Measurements from ENCODE around the gene ZFYVE27.
"Not testable (repeated sequence)": the region's sequence is repeated elsewhere in the genome, so short reads cannot be mapped to it uniquely, and the experiment has no call there.

Gene ZFYVE27, protein sequence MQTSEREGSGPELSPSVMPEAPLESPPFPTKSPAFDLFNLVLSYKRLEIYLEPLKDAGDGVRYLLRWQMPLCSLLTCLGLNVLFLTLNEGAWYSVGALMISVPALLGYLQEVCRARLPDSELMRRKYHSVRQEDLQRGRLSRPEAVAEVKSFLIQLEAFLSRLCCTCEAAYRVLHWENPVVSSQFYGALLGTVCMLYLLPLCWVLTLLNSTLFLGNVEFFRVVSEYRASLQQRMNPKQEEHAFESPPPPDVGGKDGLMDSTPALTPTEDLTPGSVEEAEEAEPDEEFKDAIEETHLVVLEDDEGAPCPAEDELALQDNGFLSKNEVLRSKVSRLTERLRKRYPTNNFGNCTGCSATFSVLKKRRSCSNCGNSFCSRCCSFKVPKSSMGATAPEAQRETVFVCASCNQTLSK

DNA sequence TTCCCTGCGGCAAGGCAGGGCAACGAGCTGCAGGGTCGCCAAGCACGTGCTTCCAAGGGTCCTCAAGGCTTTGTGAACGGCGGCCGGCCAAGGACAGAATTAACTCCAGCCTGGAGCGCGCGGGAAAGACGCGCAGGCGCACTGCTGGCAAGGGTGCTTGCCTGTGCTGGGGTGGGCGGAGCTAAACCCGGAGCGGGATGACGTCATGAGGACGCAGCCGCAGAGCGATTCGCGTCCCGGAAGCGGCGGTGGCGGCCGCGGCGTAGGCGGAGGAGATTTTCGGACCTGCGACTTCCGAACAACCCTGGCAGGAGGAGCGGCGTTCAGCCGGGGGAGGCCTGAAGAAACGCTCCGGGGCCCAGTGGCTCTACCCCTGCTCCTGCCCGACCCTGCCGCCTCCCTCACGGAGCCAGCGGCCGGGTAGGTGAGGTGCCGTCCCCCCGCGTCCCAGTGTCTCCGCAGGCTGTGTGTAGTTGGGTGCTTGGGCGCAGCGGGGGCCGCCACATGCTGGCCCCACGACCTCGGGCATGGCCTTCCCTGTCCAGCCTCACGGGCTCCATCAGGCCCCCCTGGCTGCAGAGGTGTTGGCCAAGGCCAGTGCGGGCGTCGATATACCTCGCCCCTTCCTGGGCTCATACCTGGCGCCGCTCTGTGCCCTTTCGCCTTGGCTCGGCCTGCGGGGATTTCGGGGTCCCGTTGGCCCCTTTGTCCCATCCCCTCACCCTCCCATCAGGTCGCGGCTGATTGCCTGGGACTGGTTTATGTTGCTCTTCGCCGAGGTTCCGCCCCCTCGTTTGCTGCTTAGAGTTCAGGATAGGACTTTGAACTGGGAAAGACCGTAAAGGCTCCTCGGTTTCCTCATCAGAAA is at the start of gene ZFYVE27:
TSS of gene ZFYVE27 (plus strand) at position 227 of the 868 bp plus-strand sequence. CDS start 1,350 bp downstream, outside the sequence.
- peak; percentile 97 for DNase-seq

DNA sequence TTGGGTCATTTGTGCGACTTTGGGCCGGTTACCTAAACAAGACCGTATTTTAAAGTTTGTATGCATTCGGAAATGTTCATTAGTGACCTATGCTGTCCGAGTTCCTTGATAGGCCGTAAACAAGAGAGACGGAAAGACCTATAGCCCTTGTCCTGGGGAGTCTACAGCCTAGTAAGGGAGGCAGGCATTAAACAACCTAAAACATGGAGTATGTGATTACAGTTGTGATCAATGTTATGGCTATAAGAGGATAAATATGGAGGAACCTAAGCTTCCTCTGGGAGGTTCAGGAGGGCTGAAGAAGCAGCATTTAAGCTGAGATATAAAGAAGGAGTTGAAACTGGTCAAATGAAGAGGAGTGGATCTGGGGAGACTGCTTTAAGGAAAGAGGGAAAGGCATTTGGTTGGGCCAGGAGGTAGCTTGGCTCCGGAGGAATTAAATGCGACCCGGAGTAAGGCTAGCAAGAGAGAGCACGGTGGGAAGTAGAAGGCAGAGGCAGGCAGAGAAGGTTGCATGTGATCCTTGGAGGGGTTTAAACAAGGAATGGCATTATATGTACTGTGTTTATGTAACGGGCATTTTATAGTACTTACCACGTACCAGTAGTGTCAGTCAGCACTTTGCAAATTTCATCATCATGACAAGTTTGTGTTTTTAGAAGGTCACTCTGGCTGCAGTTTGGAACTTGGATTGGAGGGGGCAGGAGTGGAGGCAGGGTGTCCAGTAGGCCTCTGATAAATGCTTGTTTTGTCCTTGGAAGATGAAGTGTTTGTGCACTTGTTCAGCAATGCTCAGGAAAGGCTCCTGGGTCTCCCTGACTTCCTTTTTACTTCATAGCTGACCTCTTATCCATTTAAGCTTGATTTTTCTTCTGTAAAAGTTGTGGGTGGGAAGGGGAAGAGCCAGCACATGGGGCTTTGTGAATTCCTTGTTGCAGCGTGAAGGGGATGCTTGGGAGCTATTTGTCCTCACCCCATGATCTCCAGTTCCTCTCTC is 48.8 kb upstream of the ZFYVE27 start:
- no peak for DNase-seq

DNA sequence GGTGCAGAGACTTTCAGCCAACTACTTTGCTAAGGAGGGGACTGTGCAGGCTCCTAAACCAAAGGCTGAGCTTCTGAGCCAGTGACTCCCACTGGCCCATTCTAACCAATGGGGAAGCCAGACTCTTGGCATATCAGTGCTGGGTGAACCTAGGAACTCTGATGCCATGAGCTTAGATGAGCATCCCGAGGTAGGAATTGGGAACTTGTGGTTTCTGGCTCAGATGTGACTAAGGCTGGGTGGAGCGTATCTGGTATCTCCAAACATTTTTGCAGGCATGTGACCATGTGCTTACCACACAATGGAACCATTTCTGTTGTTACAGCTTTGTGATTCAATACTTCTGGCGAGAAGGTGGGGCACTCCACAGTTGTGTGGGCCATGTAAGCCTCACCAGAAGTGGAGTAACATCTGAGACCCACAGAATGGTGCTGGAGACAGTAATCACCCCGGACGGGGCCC is 47.3 kb upstream of the ZFYVE27 start:
- DNase-seq: no peak

DNA sequence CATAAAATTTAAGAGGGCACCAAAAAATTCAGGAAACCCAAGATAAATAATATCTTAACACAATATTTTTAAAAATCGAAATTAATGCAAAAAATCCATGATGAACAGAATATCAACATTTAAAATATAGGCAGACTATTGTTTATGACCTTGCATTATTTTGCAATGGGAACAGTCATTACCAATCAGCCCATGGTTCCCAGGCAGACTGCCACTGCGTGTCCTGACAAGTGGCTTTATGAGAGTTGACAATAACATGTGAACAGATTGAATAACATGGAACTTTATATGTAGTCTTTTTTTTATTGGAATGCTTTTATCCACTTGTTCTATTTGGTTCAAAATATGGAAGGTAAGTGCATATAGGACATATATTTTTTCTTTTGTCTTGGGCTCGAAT is 46.8 kb upstream of the ZFYVE27 start:
- DNase-seq: no peak

DNA sequence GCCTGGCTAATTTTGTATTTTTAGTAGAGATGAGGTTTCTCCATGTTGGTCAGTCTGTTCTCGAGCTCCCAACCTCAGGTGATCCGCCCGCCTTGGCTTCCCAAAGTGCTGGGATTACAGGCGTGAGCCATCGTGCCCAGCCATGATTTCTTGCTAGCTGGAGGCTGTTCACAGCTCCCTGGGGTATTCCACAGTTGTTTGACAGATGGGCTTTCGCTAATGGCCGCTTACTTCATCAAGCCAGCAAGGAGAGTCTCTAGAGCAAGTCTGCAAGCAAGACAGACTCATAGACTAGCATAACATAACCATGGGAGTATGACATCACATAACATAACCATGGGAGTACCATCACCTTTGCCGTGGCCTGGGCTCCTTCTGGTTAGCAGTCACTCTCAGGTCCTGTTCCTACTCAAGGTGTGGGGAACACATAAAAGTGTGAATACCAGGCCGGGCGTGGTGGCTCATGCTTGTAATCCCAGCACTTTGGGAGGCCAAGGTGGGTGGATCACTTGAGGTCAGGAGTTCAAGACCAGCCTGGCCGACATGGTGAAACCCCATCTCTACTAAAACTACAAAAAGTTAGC is 38.8 kb upstream of the ZFYVE27 start:
- not testable (repeated sequence) for DNase-seq

DNA sequence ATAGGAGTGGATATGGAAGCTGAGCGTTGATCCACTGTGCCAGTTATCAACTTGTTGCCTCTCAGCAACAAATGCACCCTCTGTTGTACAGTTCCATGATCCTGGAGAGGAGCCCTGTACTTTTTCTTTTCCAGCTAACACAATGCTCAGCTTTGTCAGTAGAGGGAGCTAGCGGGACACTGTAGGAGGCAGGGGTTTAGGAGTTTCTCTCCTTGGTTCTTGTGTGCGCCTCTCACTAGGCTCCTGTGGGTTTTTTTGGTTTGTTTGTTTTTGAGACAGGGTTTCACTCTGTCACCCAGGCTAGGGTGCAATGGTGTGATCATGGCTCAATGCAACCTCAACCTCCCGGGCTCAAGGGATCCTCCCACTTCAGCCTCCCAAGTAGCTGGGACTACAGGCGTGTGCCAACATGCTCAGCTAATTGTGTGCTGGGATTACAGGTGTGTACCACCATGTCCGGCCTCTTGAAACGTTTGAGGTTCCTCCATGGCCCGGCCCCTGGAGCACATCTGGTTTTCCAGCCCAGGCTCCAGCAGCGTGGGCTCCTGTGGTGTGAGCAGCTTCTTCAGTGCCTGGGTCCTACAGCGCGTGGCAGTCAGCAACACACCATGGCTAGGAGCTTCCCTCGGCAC is 35.4 kb upstream of the ZFYVE27 start:
- DNase-seq: peak; percentile 36

DNA sequence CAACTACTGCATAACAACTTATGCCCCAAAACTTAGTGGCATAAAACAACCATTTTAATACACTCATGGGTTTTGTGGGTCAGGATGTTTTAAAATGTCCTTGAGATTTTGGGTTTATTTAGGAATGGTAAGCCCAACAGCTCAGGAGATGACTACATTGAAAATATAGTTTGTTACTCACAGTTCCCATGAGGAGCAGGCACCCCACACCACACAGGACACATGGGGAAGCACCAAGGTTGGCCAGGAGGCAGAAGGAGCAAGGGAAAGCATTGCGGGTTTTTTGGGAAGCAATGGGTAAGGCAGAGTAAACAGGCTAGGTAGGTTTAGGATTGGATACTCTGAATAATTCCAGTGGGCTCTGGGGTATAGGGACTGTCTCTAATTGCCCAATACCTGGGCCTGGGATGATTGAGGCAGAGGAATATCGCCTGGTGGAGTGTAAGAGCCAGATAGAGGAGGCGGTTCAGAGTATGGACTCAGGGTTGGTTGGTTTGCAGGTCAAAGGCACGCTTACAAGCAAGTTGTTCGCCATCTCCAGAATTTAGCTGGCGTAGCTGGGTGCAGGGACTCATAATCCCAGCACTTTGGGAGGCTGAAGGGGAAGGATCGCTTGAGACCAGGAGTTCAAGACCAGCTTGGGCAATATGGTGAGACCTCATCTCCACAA is 33.4 kb upstream of the ZFYVE27 start:
- no peak for DNase-seq

DNA sequence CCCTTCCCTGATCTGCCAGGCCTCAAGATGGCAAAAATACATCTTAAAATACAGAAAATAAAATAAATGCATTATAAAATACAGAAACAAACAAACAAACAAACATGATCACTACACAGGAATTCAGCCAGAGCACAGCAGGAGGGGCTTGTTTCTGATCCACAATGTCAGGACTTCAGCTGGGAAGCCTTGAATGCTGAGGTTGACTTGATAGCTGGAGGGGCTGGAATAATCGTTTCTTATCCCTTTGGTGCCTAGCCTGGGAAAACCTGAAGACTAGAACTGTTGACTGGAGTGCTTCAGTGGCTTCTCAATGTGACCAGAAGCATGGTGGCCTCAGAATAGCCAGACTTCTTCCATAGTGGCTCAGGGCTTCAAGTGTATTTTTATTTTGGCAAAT is 32.6 kb upstream of the ZFYVE27 start:
- no peak for DNase-seq

DNA sequence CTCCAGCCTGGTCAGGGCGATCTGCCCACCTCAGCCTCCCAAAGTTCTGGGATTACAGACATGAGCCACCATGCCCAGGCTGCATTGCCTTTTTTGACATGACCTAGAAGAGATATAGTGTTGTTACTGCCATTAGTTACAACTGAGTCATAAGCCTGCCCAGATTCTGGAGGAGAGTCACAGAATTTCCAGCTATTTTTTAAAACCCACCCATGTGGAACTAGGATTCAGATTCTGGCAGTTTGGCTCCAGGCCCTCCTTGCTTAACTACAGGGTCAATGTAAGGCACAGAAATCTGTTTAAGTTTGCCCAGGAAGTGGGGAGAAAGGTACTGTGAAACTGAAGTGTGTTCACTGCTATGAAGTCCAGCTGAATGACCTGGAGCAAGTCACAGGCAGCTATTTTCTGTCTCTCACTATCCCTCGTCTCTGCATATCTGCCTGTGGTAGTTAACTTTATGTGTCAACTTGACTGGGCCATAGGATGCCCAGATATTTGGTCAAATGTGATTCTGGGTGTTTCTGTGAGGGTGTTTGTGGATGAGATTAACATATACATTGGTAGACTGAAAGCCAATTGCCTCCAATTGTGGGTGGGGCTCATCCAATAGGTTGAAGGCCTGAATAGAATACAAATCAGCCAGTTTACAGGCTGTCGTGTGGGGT is 31.8 kb upstream of the ZFYVE27 start:
- no peak for DNase-seq

DNA sequence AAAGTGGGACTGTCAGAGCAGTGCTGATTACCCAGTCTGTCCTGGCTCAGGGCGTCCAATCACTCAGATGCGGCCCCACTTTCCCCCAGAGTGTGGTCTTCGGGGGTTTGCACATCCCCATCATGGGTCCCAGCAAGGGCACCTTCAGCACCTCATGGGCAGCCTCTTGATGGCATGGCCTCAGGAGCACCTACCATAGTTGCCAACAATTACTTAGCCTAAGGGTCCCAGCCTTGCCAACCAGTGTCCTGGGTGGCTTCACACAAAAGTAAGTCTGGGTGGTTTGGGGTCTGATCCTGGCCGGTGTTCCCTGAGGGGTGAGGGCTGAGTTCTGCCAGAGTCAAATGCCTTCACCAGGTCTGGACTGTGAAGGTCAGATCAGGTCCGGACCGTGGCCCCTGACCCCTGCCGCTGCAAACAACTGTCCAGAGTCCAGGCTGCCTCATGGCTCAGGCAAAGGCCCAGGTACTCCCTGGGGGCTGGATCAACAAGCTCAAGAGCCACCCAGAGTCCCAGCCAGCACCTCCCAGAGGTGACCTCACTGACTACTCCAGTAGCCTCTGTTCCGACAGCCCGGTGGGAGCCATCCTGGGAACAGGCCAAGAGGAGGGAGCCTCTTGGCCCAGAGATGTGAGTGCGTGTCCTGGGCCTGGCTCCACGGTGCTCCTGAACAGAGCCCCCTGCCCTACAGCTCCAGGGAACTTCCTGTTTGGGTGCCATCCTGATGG is 29.6 kb upstream of the ZFYVE27 start:
- no peak for DNase-seq

DNA sequence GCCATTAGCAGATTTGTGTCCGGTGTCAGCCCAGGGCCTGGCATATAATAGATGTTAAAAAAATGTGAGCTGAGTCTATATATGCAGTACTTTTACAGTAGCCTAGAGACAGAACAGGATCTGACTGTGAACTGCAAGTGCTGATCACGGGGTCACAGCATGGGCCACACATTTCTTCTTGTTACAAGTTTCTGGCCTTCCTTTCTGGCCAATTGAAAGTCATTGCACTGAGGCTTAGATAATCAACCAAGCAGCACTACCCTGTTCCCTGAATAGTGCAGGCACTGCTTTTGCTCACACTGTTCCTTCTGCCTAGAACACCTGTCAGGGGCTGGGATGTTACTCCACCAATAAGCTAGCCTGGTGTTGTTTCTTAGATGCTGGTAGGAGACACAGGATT is 28.8 kb upstream of the ZFYVE27 start:
- no peak for DNase-seq

DNA sequence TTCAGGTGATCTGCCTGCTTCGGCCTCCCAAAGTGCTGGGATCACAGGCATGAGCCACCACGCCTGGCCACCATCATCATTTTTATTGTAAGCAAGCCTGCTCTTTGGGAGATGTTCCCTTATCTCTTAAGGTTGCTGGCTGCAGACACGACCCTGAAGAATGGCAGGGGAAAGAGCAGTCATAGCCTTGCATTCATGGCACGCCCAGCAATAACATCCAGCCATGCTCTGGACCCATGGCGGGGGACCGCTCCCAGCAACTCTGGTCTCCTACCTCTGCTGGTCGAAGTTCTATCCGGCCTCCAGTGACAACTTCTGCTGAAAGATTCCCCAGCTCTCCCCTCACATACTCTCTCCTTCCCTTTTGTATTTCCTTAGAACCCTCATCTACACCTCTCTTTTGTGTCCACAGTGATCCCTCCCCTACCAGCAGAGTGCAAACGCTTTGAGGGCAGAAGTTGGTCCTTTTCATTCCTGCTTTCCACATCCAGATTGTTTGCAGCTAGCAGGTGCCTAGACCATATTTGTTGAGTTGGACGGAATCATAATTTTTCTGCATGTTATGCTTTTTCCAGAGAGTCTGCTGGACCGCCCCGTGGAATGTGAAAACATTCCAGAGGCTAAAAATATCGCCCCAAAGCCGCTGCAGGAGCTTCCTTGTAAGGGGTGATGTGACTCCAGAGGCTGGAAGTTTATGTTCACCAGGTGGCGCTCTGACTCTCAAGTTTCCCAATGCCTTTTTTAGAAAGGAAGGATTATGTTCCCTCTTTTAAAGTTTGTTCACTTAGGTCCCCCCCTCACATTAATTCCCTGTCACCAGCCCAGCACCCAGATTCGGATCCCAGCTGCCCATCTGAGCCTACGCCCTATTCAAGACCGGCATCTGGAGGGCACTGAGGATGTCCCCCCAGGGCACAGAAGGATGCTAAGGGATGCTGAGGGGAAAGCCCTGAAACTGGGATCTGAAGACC is 27.7 kb upstream of the ZFYVE27 start:
- peak; percentile 28 for DNase-seq

DNA sequence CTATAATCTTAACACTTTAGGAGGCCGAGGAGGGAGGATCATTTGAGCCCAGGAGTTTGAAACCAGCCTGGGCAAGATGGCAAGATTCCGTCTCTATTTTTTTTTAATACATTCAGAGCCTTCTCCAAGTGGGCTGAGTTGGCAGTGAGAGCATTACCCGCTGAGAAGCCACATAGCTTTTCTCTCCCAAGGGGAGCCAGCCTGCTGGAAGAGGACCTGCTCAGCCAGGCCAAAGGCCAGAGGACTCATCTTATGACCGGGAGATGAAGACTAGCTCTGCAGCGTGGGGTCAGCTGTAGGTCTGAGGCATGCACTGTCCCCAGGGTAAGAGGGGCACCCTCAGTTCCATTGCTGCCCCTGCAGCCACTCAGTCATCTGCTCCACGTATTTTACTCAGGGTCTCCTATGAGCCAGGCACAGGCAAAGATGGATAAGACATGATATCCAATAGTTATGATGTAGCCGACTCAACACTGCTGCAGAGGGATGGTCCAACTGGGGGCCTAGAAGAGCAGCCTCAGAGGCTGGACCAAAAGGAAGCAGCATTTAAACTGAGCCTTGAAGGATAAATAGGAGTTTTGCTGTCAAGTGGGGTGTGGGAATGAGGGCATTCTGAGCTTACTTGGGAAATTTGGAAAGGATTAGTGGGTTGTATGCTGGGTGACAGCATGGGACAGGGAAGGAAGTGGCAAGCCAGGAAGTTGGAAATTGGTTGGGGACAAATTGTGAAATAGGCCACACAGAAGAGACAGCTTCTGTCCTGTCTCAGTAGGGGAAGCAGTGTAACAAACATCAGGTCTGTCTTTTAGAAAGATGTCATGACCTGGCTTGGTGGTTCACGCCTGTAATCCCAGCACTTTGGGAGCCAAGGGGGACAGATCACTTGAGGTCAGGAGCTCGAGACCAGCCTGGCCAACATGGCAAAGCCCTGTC is 25.0 kb upstream of the ZFYVE27 start:
- no peak for DNase-seq

DNA sequence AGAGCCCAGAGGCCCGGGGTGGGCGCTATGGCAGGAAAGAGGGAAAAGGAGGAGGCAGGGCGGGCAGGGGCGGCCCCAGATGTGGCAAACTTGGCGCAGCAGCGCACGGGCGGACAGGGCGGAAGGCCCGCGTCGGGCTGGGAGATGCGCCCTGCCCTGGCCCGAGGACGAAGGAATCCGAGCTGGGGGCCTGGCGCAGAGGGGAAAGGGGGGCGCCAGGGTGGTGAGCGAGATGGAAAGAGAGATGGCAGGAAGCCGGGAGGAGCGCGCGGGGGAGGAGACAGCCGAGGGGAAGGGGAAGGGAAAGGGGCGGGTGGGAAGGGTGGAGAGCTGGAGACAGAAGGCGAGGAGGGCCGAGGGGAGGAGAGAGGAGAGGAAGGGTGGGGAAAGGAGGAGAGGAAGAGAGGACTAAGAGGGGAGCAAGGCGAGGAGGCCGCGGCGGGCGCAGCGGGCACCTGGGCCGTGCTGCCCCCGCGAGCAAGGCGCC is 23.5 kb upstream of the ZFYVE27 start, which contains the start of gene MARVELD1:
TSS of gene MARVELD1 (plus strand) at position 392 of the 487 bp plus-strand sequence. CDS start 147 bp downstream, outside the sequence.
- DNase-seq: no peak

DNA sequence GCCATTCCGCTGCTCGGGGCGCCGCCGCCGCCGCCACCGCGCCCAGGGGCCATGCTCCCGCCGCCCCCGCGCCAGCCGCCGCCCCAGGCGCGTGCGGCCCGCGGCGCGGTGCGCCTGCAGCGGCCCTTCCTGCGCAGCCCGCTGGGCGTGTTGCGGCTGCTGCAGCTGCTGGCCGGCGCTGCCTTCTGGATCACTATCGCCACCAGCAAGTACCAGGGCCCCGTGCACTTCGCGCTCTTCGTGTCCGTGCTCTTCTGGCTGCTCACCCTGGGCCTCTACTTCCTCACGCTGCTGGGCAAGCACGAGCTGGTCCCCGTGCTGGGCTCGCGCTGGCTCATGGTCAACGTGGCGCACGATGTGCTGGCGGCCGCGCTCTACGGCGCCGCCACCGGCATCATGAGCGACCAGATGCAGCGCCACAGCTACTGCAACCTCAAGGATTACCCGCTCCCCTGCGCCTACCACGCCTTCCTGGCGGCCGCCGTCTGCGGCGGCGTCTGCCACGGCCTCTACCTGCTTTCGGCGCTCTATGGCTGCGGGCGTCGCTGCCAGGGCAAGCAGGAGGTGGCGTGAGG is 23.0 kb upstream of the ZFYVE27 start:
- peak; percentile 47 for DNase-seq

DNA sequence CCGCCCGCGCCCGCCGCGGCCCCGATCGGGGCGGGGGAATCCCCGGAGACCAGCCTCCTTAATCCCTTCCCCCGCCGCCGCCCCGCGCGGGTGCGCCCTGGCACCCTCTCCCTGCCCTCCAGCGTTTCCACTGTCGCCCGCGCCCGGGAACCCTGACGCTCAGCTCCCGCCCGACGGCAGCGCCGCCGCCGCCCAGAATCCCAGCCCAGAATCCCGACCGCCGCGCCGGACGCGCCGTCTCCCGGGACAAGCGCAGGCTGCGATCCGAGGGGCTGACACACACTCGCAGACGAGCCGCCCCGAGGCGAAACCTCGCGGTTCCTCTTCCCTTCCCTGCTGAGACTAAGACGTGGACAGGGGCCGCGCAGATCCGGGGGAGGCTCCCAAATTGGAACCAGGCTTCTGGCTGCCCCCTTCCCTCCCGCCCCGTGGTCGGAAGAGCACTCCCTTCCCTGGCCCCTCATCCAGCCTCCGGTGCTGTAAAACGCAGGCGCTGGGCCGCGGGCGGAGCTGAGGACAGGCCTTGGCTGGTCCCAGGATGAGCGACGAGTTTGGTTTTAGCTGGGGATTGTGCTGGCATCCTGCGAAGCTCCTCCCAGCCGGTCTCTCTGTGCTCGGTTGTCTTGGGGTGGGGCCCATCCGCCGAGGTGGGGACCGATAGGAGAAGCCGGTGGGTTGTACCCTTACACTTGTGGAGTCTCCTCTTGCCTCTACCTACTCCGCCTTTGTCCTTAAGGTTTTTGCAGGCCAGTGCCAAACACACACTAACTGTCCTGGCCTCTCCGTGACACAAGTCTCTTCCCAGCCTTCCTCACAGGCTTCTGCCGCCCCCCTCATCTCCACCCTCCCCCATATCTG is 22.3 kb upstream of the ZFYVE27 start:
- peak; percentile 20 for DNase-seq

All from activated CD8-positive, alpha-beta memory T cell treated with anti-CD3 and anti-CD28 coated beads, Interleukin-2, amount 50 U/mL, for 4 hours (primary cell).